ENCODE results near the gene CCIN.
"Not testable (repeated sequence)": the region's sequence is repeated elsewhere in the genome, so short reads cannot be mapped to it uniquely, and the experiment has no call there.

CCIN gene

DNA sequence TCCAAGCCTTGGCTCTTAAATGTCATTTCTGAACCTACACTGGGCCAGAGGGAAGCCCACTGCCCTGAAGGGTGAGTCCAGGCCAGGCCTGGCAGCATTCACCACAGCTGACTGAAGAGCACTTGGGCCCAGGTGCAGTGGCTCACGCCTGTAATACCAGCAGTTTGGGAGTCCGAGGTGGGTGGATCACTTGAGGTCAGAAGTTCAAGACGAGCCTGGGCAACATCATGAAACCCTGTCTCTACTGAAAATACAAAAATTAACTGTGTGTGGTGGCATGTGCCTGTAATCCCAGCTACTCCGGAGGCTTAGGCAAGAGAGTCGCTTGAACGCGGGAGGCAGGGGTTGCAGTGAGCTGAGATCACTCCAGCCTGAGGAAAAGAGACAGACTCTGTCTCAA is 5.1 kb downstream of the CCIN start:
- no peaks in the 10 kb centered on the region for H3K9me3 Mint-ChIP-seq
- H3K4me3 Mint-ChIP-seq, result no peak overlapping the region

DNA sequence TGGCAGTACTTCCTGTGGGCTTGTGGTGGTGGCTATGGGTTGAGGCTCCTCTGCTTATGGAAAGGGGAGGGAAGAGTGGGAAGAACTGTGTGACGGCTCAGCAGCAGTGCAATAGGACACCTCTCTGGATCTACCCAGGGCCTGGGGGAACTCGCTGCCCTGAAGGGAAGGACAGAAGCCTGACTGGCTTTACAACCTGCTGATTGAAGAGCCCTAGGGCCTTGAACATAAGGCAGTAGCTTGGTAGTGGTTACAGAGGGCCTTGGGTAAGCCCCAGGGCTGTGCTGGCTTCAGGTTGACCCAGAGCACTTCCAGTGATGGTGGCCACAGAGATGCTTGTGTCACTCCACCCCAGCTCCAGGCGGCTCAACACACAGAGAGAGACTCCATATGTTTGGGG is 5.5 kb downstream of the CCIN start:
- H3K4me3 Mint-ChIP-seq, result no peak overlapping the region
- H3K4me1 Mint-ChIP-seq (ENCODE audit: low read depth), result peaks cover 8% of the 10 kb centered on the region
- H3K9me3 Mint-ChIP-seq, result no peaks in the 10 kb centered on the region
- H3K27me3 Mint-ChIP-seq (ENCODE audit: low read depth), result no peaks in the 10 kb centered on the region
- no peak overlapping the region for H3K27ac Mint-ChIP-seq
- H3K36me3 Mint-ChIP-seq (ENCODE audit: low read depth), result no peaks in the 10 kb centered on the region
- no peak for DNase-seq (ENCODE audit: low spot score)

More for the DNA sequence above, 5.1 kb downstream of the CCIN start:
- Mint-ChIP-seq H3K27me3 (ENCODE audit: low read depth) (no peaks in the 10 kb centered on the region), H3K4me1 (ENCODE audit: low read depth) (peaks cover 8% of the 10 kb centered on the region), H3K36me3 (ENCODE audit: low read depth) (no peaks in the 10 kb centered on the region), H3K27ac (no peak overlapping the region)
- no peak for DNase-seq (ENCODE audit: low spot score)

DNA sequence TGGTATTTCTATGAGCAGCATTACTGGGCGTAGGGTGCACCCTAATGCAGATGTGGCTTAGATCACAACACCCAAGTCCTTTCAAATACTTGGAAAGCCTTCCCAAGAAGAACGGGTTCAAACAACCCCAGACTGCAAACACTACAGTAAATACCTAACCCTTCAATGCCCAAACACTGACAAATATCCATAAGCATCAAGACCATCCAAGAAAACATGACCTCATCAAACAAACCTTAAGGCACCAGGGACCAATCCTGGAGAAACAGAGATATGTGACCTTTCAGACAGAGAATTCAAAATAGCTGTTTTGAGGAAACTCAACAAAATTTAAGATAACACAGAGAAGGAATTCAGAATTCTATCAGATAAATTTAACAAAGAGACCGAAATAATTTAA is 6.0 kb downstream of the CCIN start:
- not testable (repeated sequence) for H3K4me3 Mint-ChIP-seq; H3K4me1 Mint-ChIP-seq (ENCODE audit: low read depth); H3K27ac Mint-ChIP-seq; H3K9me3 Mint-ChIP-seq; DNase-seq (ENCODE audit: low spot score); H3K36me3 Mint-ChIP-seq (ENCODE audit: low read depth); H3K27me3 Mint-ChIP-seq (ENCODE audit: low read depth)

DNA sequence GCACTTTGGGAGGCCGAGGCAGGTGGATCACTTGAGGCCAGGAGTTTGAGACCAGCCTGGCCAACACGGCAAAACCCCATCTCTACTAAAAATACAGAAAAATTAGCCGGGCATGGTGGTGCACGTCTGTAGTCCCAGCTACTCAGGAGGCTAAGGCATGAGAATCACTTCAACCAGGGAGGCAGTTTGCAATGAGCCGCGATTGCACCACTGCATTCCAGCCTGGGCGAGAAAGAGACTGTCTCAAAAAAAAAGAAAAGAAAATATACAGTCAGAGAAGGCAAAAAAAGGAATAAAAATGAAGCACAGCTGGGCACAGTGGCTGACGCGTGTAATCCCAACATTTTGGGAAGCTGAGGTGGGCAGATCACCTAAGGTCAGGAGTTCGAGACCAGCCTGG is 7.3 kb downstream of the CCIN start:
- not testable (repeated sequence) for H3K9me3 Mint-ChIP-seq; DNase-seq (ENCODE audit: low spot score); H3K4me3 Mint-ChIP-seq; H3K4me1 Mint-ChIP-seq (ENCODE audit: low read depth); H3K27ac Mint-ChIP-seq; H3K36me3 Mint-ChIP-seq (ENCODE audit: low read depth); H3K27me3 Mint-ChIP-seq (ENCODE audit: low read depth)

DNA sequence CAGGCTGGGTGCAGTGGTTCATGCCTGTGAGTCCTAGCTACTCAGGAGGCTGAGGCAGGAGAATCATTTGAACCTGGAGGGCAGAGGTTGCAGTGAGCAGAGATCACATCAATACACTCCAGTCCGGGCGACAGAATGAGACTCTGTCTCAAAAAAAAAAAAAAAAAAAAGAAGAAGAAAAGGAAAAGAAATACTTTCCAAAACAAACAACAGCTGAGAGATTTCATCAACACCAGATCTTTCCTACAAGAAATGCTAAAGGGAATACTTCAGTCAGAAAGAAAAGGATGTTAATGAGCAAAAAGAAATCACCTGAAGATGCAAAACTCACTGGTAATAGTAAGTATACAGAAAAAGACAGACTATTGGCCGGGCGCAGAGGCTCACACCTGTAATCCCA is 8.4 kb downstream of the CCIN start:
- Mint-ChIP-seq H3K9me3 (no peaks in the 10 kb centered on the region), H3K4me1 (ENCODE audit: low read depth) (peaks cover 8% of the 10 kb centered on the region), H3K4me3 (no peak overlapping the region), H3K27ac (no peak overlapping the region), H3K36me3 (ENCODE audit: low read depth) (no peaks in the 10 kb centered on the region), H3K27me3 (ENCODE audit: low read depth) (peaks cover 8% of the 10 kb centered on the region)
- no peak for DNase-seq (ENCODE audit: low spot score)

DNA sequence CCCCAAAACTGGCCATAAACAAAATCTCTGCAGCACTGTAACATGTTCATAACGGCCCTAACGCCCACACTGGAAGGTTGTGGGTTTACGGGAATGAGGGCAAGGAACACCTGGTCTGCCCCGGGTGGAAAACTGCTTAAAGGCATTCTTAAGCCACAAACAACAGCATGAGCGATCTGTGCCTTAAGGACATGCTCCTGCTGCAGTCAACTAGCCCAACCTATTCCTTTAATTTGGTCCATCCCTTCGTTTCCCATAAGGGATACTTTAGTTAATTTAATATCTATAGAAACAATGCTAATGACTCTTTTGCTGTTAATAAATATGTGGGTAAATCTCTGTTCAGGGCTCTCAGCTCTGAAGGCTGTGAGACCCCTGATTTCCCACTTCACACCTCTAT is 11.1 kb downstream of the CCIN start:
- not testable (repeated sequence) for H3K27me3 Mint-ChIP-seq (ENCODE audit: low read depth); H3K36me3 Mint-ChIP-seq (ENCODE audit: low read depth); H3K9me3 Mint-ChIP-seq; DNase-seq (ENCODE audit: low spot score); H3K4me1 Mint-ChIP-seq (ENCODE audit: low read depth); H3K27ac Mint-ChIP-seq; H3K4me3 Mint-ChIP-seq

DNA sequence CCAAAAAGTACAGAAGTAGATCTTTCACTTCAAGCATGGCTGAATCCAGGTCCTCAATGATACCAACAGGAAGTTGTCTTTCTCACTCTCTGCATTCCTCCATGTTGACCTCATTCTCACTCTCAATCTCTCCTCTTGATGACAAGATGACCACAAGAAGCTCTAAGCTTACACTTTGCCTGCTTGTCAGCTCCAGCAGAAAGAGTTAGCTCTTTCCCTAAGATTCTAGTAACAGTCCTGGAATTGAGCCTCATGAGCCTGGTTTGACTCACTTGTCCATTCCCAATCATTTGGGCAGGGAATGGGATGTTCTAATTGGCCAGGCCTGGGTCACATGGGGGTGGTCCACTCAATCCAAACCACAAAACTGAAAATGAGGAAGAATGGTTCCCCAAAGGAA is 18.2 kb downstream of the CCIN start:
- Mint-ChIP-seq H3K4me3 (no peak overlapping the region), H3K36me3 (ENCODE audit: low read depth) (peaks cover 6% of the 10 kb centered on the region), H3K27ac (no peak overlapping the region), H3K27me3 (ENCODE audit: low read depth) (peaks cover 5% of the 10 kb centered on the region), H3K9me3 (no peaks in the 10 kb centered on the region), H3K4me1 (ENCODE audit: low read depth) (peaks cover 16% of the 10 kb centered on the region)
- no peak for DNase-seq (ENCODE audit: low spot score)

DNA sequence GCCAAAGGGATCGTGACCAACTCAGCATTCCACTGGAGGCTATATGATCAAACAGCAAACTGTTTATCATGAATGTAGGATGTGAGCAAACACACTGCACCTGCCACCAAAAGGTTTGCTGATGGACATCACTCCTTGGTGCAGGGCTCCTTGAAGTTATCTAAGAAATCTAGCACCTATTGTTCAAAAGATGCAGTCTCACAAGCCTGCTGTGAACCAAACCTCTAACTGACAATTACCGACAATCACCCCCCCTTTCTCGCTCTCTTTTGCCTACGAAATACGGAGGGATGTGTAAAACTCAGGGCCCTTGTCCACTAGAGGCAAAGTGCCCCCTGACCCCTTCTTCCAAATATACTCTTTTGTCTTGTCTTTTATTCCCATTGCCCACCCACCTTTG is 19.0 kb downstream of the CCIN start:
- Mint-ChIP-seq H3K9me3 (no peaks in the 10 kb centered on the region), H3K27ac (no peak overlapping the region), H3K36me3 (ENCODE audit: low read depth) (peaks cover 6% of the 10 kb centered on the region), H3K4me1 (ENCODE audit: low read depth) (peaks cover 22% of the 10 kb centered on the region), H3K4me3 (no peak overlapping the region), H3K27me3 (ENCODE audit: low read depth) (peaks cover 5% of the 10 kb centered on the region)
- no peak for DNase-seq (ENCODE audit: low spot score)

DNA sequence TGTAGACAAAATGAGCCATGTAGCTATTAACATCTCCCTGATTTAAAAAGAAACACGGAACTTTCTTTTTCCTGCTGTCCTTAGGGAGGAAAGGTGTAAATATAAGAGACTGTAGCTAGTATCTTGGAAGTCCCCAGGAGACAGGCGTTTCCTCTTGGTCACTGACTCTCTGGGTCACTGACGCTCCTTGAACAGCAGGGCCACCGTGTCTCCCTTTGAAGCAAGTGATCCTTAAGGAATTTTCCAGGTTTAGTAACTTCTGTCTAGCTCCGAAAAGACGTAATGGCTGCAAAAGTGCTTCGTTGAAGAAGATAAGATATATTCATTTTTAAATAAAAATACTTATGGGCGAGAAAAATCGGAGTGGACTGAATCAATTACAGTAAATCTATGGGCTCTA is 20.8 kb downstream of the CCIN start:
- H3K27me3 Mint-ChIP-seq (ENCODE audit: low read depth), result peaks cover 5% of the 10 kb centered on the region
- no peak overlapping the region for H3K27ac Mint-ChIP-seq
- H3K4me1 Mint-ChIP-seq (ENCODE audit: low read depth), result peaks cover 37% of the 10 kb centered on the region
- peak overlapping the region; percentile 95 for H3K4me3 Mint-ChIP-seq
- H3K36me3 Mint-ChIP-seq (ENCODE audit: low read depth), result peaks cover 18% of the 10 kb centered on the region
- no peak for DNase-seq (ENCODE audit: low spot score)
- no peaks in the 10 kb centered on the region for H3K9me3 Mint-ChIP-seq

DNA sequence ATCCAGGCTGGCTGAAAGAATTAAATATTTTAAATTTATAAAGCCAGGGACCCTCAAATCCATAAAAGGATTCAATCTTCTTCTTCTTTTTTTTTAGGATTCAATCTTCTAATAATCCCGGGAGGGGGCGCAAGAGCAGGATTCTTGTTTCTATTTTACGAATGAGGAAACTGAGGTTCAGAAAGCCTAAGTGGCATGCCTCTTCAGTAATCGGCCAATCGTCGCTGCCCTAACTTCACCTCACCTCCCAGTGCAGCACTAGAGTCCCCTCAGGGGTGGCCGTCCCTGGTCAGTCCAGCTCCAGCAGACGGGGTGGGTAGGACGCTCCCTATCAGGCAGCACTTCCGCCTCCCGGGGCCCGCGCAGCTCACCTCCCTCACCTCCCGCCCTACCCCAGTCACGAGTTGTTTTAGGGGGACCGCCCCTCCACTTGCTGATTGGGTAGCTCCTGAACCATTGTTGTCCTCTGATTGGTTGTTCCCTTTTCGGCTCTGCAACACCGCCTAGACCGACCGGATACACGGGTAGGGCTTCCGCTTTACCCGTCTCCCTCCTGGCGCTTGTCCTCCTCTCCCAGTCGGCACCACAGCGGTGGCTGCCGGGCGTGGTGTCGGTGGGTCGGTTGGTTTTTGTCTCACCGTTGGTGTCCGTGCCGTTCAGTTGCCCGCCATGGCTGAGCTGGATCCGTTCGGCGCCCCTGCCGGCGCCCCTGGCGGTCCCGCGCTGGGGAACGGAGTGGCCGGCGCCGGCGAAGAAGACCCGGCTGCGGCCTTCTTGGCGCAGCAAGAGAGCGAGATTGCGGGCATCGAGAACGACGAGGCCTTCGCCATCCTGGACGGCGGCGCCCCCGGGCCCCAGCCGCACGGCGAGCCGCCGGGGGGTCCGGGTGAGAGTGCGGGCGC is 21.5 kb downstream of the CCIN start, which contains the start of gene CLTA:
Gene CLTA (plus strand): TSS at position 534 of the 902 bp plus-strand sequence. CDS start 136 bp downstream, at position 670.
- peaks cover 25% of the 10 kb centered on the region for H3K36me3 Mint-ChIP-seq (ENCODE audit: low read depth)
- H3K4me3 Mint-ChIP-seq, result peak within 1 kb of the TSS; percentile 95
- peak; percentile 94 for DNase-seq (ENCODE audit: low spot score)
- H3K27ac Mint-ChIP-seq, result peak within 1 kb of the TSS; percentile 85
- H3K27me3 Mint-ChIP-seq (ENCODE audit: low read depth), result peaks cover 5% of the 10 kb centered on the region
- H3K4me1 Mint-ChIP-seq (ENCODE audit: low read depth), result peaks cover 39% of the 10 kb centered on the region
- H3K9me3 Mint-ChIP-seq, result no peaks in the 10 kb centered on the region

DNA sequence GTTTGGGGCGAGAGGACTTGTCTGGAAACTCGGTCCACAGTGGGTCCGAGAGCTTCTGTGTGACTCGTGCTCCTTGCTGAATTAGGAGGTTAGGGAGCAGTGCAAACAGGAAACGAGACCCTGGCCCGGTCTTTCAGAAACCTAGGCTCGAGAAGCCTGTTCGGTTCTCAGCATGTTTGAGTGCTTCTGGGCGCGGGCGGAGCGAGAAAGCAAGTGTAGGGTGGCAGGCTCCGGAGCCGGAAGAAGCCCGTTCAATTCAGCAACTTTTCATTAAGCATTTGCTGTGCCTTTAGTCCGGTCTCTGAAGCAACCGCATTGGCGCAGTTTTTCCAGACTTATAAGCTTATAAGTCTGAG is 22.1 kb downstream of the CCIN start:
- Mint-ChIP-seq H3K9me3 (no peaks in the 10 kb centered on the region), H3K4me1 (ENCODE audit: low read depth) (peaks cover 39% of the 10 kb centered on the region), H3K36me3 (ENCODE audit: low read depth) (peaks cover 25% of the 10 kb centered on the region), H3K27me3 (ENCODE audit: low read depth) (peaks cover 5% of the 10 kb centered on the region), H3K4me3 (peak overlapping the region; percentile 95), H3K27ac (peak overlapping the region; percentile 85)
- DNase-seq (ENCODE audit: low spot score), result peak; percentile 25

DNA sequence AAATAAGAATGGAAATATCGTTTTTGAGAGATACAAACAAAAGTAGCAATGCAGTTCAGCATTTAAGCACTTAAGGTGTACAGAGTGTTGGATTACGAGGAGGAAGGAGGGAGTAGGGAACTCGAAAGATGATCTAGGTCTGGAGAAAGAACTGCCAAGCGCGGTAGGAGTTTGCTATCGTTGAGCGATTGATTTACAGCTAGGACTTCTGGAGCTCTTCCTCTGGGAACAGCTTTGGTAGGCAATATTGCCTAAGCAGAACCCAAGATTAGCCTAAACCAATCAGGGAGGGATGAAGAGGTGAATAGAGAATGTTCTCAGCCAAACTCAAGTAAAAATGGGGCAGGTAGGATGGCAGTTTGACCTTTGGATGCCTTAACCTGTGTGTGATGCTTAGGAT is 22.5 kb downstream of the CCIN start:
- Mint-ChIP-seq H3K27me3 (ENCODE audit: low read depth) (peaks cover 5% of the 10 kb centered on the region), H3K27ac (peak overlapping the region; percentile 85), H3K4me3 (peak overlapping the region; percentile 95), H3K9me3 (no peaks in the 10 kb centered on the region), H3K36me3 (ENCODE audit: low read depth) (peaks cover 27% of the 10 kb centered on the region), H3K4me1 (ENCODE audit: low read depth) (peaks cover 39% of the 10 kb centered on the region)
- DNase-seq (ENCODE audit: low spot score), result no peak

DNA sequence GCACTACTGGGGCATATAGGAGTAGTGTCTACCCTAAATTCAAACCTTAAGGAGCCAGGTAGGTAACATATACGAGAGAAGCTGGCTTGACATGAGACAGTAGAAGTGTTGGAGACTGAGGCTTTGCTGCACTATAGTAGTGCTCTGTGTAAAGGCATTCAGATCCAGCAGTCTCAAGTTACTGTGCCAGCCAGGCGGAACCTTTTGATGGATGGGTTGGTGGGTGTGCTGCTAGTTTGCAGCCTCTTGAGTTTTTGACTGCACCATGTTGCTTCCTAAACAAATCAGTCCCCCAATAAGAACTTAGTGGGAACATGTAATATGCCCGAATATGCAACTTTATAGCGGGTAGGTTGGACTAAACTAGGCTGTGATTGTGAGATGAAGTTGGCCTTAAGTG is 23.0 kb downstream of the CCIN start:
- Mint-ChIP-seq H3K9me3 (no peaks in the 10 kb centered on the region), H3K27me3 (ENCODE audit: low read depth) (peaks cover 5% of the 10 kb centered on the region), H3K36me3 (ENCODE audit: low read depth) (peaks cover 29% of the 10 kb centered on the region), H3K27ac (no peak overlapping the region), H3K4me1 (ENCODE audit: low read depth) (peaks cover 41% of the 10 kb centered on the region), H3K4me3 (peak overlapping the region; percentile 95)
- no peak for DNase-seq (ENCODE audit: low spot score)

DNA sequence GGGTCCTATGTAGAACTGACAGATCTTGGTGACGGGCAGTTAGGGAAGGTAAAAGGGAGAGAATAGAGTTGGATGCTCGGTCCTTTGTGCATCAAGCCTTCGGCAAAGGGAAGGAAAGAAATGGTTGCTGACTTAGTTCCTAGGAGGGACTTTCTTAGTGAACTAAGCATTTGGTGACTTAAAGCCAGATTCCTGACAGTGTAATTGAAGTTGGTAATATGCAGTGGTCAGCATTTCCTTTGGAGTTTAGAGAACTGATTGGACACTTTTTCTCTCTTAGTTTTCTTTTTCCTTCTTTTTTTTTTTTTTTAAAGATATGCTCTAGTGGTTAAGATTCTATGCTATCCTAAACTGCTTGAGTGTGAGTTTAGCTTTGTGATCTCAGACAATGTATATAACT is 23.8 kb downstream of the CCIN start:
- peaks cover 42% of the 10 kb centered on the region for H3K4me1 Mint-ChIP-seq (ENCODE audit: low read depth)
- no peak for DNase-seq (ENCODE audit: low spot score)
- H3K4me3 Mint-ChIP-seq, result peak overlapping the region; percentile 95
- H3K9me3 Mint-ChIP-seq, result no peaks in the 10 kb centered on the region
- no peak overlapping the region for H3K27ac Mint-ChIP-seq
- peaks cover 5% of the 10 kb centered on the region for H3K27me3 Mint-ChIP-seq (ENCODE audit: low read depth)
- peaks cover 35% of the 10 kb centered on the region for H3K36me3 Mint-ChIP-seq (ENCODE audit: low read depth)

All from T-helper 2 cell treated with Interferon-gamma antibody and Interleukin-4, amounts not matched to agents 5 μg/mL and 100 μg/mL, for 36 hours (primary cell).